B cell (primary cell): ENCODE data around the gene IKZF3. TPM values are rescaled to one million over a fixed set of nuclear protein-coding genes. Genes with fewer than 3 reads are reported as not detected.

Experiments used
- ATAC-seq: fragments of 200-7000 bp; cut with Tn5 transposase; one replicate; pipeline ENCODE4 v1.10.0; 2021; ENCODE audit warnings: low read depth, mild to moderate bottlenecking, moderate number of reproducible peaks, moderate library complexity
- CTCF ChIA-PET: fragments of 350-600 bp; sonication (Branson Sonifier 250); formaldehyde crosslinking; loops from one replicate; lab custom pipeline; 2021; ENCODE audit warnings: antibody characterized with exemption, inconsistent platforms; lab: Charles Lee
- POLR2A ChIA-PET: fragments of 350-600 bp; sonication (Branson Sonifier 250); formaldehyde crosslinking; loops from one replicate; lab custom pipeline; 2021; ENCODE audit warnings: antibody characterized with exemption; lab: Charles Lee
- DNase-seq: peaks from one replicate; pipeline ENCODE4 v3.0.0; 2013
- H2AFZ ChIP-seq: 2 replicates; pipeline ENCODE4 v1.6.1; 2012; ENCODE audit warnings: mild to moderate bottlenecking, low read depth, low read length; ENCODE audit not compliant: insufficient read depth, poor library complexity, severe bottlenecking
- H3K27ac ChIP-seq, 2 donors: 1 replicate in 1 of 2; 2 replicates in 1 of 2; pipeline ENCODE4 v1.5.1; 2012 to 2013; ENCODE audit warnings: low read length in 2 of 2, mild to moderate bottlenecking in 2 of 2, moderate library complexity in 1 of 2
- H3K27me3 ChIP-seq, 4 experiments: fragments of 200-600 bp in 1 of 4; sonication (generic) in 1 of 4; replicated peaks in 1 of 4; 1 replicate in 2 of 4; 2 replicates in 2 of 4; pipeline versions ENCODE4 v1.6.1 to v1.7.0; 2013 to 2016; ENCODE audit warnings: low read length in 3 of 4, mild to moderate bottlenecking in 2 of 4, mixed read lengths in 1 of 4, moderate library complexity in 1 of 4; ENCODE audit not compliant: insufficient read depth in 4 of 4, control insufficient read depth in 3 of 4; ENCODE audit errors: control extremely low read depth in 1 of 4
- H3K36me3 ChIP-seq, 2 experiments: replicated peaks in 1 of 2; 1 replicate in 1 of 2; 2 replicates in 1 of 2; pipeline versions ENCODE4 v1.6.1 to v1.7.1; 2013; ENCODE audit warnings: low read length in 1 of 2; ENCODE audit not compliant: insufficient read depth in 2 of 2, control insufficient read depth in 1 of 2; ENCODE audit errors: control extremely low read depth in 1 of 2, extremely low read depth in 1 of 2
- H3K4me1 ChIP-seq, 2 donors: fragments of 200-600 bp in 1 of 2; sonication (generic) in 1 of 2; 1 replicate in 1 of 2; 2 replicates in 1 of 2; pipeline versions ENCODE4 v1.5.1 to v1.6.1; 2013 to 2017; ENCODE audit warnings: low read length in 2 of 2; ENCODE audit not compliant: control insufficient read depth in 2 of 2, insufficient read depth in 2 of 2
- H3K4me2 ChIP-seq: replicated peaks from 2 replicates; pipeline ENCODE3; 2012; ENCODE audit warnings: mild to moderate bottlenecking, low read depth, low read length; ENCODE audit not compliant: poor library complexity, severe bottlenecking
- H3K4me3 ChIP-seq, 5 experiments: fragments of 200-600 bp in 1 of 5; sonication (generic) in 1 of 5; 1 replicate in 3 of 5; 2 replicates in 2 of 5; pipeline versions ENCODE4 v1.5.1 to v1.7.0; 2011 to 2016; ENCODE audit warnings: low read length in 4 of 5, mild to moderate bottlenecking in 4 of 5, low read depth in 2 of 5, control low read depth in 1 of 5, moderate library complexity in 1 of 5; ENCODE audit not compliant: insufficient read depth in 1 of 5; ENCODE audit errors: control extremely low read depth in 1 of 5, extremely low read depth in 1 of 5
- H3K79me2 ChIP-seq: fragments of 200-600 bp; sonication (generic); one replicate; pipeline ENCODE4 v1.6.0; 2016; ENCODE audit warnings: low read length; ENCODE audit not compliant: control insufficient read depth, insufficient read depth
- H3K9ac ChIP-seq: fragments of 200-600 bp; sonication (generic); 2 replicates; pipeline ENCODE4 v1.6.1; 2017; ENCODE audit warnings: mild to moderate bottlenecking, low read length, moderate library complexity
- H3K9me3 ChIP-seq, 3 donors: one replicate each; pipeline versions ENCODE4 v1.6.1 to v1.7.1; 2013; ENCODE audit warnings: low read length in 2 of 3; ENCODE audit not compliant: control insufficient read depth in 2 of 3, insufficient read depth in 1 of 3; ENCODE audit errors: control extremely low read depth in 1 of 3
- H4K20me1 ChIP-seq: 2 replicates; pipeline ENCODE4 v1.6.0; 2012; ENCODE audit warnings: mild to moderate bottlenecking, low read length; ENCODE audit not compliant: insufficient read depth, control insufficient read depth, poor library complexity, severe bottlenecking
- H3K27ac Mint-ChIP-seq: one replicate; pipeline ENCODE4 v1.8.0; 2021; ENCODE audit warnings: mixed read lengths
- H3K27me3 Mint-ChIP-seq: one replicate; pipeline ENCODE4 v1.8.0; 2021; ENCODE audit warnings: mixed read lengths
- H3K4me1 Mint-ChIP-seq: one replicate; pipeline ENCODE4 v1.8.0; 2021; ENCODE audit warnings: mixed read lengths
- H3K4me3 Mint-ChIP-seq: one replicate; pipeline ENCODE4 v1.8.0; 2021; ENCODE audit warnings: mixed read lengths
- H3K9me3 Mint-ChIP-seq: one replicate; pipeline ENCODE4 v1.8.0; 2022; ENCODE audit warnings: mixed read lengths; ENCODE audit not compliant: insufficient read depth
- EZH2 ChIP-seq: IDR thresholded peaks from 2 replicates; pipeline ENCODE4 v1.6.1; 2012; ENCODE audit warnings: borderline replicate concordance, low read depth, mild to moderate bottlenecking, moderate library complexity, low read length; ENCODE audit not compliant: insufficient read depth, poor library complexity, severe bottlenecking
- WGBS: methylation state at CpG from one replicate; pipeline ENCODE4 v1.1.5; 2013; ENCODE audit warnings: missing lambda C conversion rate; ENCODE audit not compliant: insufficient coverage; 5-methylcytosine and 5-hydroxymethylcytosine counted together
- intact Hi-C: fragments of 100-400 bp; cut with micrococcal nuclease; formaldehyde crosslinking; loops from one replicate; pipeline ENCODE4 v1.10.0; 2022
- polyA plus RNA-seq: library from polyadenylated mRNA; depleted of rRNA; stranded (reverse); fragments of >200 nt; gene quantifications from 2 replicates; pipeline ENCODE4 v1.2.3, GENCODE V29; 2012
- total RNA-seq, 2 donors: library from RNA; stranded (reverse); fragments of 120-200 nt in 1 of 2; gene quantifications; 1 replicate in 1 of 2; 2 replicates in 1 of 2; pipeline versions ENCODE4 v1.2.3 to v1.2.4, GENCODE V29; 2013 to 2022
- TF ChIP-seq, protein P1 (sequence below): fragments of 200-600 bp; IDR thresholded peaks from one replicate; pipeline ENCODE4 v1.8.0; 2022; ENCODE audit warnings: antibody characterized with exemption, mild to moderate bottlenecking

The IKZF3 gene
- total and polyA plus RNA-seq, 2 donors (not counting 1 experiment from before 2014, with no cell fraction given): 63.0 to 178 TPM

DNA sequence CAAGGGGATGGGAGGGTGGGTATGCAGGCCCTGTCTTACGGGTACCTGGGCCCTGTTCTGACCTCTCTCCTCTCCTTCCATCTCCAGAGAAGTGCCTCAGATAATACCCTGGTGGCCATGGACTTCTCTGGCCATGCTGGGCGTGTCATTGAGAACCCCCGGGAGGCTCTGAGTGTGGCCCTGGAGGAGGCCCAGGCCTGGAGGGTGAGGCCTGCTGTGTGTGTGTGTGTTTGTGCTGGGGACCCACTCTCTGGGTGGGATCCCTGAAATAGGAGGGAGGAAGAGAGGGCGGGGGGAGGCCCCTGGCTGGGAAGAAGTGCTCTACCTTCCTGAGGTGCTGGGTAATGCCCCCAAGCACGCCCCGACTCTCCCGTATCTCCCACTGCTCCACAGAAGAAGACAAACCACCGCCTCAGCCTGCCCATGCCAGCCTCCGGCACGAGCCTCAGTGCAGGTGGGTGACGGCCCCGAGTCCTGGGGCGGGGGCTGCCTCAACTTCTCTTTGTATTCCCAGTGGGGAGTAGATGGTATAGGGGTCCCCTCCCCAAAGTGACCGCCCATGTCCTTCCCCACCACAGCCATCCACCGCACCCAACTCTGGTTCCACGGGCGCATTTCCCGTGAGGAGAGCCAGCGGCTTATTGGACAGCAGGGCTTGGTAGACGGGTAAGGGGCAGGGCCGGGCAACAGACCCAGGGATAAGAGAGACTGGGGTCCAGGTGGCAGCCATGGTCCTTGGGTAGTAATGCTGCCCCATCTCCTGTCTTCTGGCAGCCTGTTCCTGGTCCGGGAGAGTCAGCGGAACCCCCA is 118.6 kb downstream of the IKZF3 start:
- no peaks in the 10 kb centered on the region for H3K79me2 ChIP-seq
- H3K36me3 ChIP-seq: no peaks in the 10 kb centered on the region
- POLR2A ChIA-PET: no interaction called here
- peaks cover 0 to 3% (median 0%) of the 10 kb centered on the region in 4 experiments for H3K27me3 ChIP-seq
- no peak overlapping the region for H3K27ac ChIP-seq
- H3K4me1 Mint-ChIP-seq: peaks cover 3% of the 10 kb centered on the region
- no peak overlapping the region for H3K27ac Mint-ChIP-seq
- no peaks in the 10 kb centered on the region for H4K20me1 ChIP-seq
- ATAC-seq: no peak
- DNase-seq: no peak
- no peak overlapping the region for H2AFZ ChIP-seq
- TF ChIP-seq, protein P1, sequence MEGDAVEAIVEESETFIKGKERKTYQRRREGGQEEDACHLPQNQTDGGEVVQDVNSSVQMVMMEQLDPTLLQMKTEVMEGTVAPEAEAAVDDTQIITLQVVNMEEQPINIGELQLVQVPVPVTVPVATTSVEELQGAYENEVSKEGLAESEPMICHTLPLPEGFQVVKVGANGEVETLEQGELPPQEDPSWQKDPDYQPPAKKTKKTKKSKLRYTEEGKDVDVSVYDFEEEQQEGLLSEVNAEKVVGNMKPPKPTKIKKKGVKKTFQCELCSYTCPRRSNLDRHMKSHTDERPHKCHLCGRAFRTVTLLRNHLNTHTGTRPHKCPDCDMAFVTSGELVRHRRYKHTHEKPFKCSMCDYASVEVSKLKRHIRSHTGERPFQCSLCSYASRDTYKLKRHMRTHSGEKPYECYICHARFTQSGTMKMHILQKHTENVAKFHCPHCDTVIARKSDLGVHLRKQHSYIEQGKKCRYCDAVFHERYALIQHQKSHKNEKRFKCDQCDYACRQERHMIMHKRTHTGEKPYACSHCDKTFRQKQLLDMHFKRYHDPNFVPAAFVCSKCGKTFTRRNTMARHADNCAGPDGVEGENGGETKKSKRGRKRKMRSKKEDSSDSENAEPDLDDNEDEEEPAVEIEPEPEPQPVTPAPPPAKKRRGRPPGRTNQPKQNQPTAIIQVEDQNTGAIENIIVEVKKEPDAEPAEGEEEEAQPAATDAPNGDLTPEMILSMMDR: no peak
- no peak for TF ChIP-seq EZH2
- intact Hi-C loops: no loop called here
- H3K4me2 ChIP-seq: no peak overlapping the region
- no peak overlapping the region for H3K4me3 Mint-ChIP-seq
- peaks cover 4% of the 10 kb centered on the region for H3K27me3 Mint-ChIP-seq
- CTCF ChIA-PET: no interaction called here
- H3K4me1 ChIP-seq: peaks cover 2 to 3% of the 10 kb centered on the region in 2 donors
- 95% methylated on average over 11 of the region's 23 CpGs for whole genome bisulfite sequencing
- no peaks in the 10 kb centered on the region for H3K9me3 Mint-ChIP-seq
- H3K4me3 ChIP-seq: no peak overlapping the region
- peaks cover 0 to 6% (median 0%) of the 10 kb centered on the region in 3 donors for H3K9me3 ChIP-seq
- H3K9ac ChIP-seq: no peak overlapping the region

DNA sequence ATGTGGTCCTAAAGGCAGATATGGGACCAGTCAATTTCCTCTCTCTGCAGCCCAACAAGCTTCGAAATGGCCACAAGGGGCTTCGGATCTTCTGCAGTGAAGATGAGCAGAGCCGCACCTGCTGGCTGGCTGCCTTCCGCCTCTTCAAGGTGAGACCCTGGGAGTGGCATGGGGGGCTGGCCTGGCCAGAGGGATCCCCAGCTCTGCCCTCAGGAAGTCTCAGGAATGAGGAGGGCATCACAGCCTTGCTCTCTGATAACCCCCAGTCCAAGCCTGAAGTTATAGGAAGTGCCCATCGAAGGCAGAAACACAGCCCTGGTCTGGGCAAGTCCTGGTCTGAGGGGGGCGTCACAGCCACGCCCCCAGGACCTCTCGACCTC is 119.3 kb downstream of the IKZF3 start:
- WGBS: 87% methylated on average over 7 of the region's 8 CpGs
- Histone ChIP-seq H2AFZ (no peak overlapping the region), H3K9me3 (no peaks in the 10 kb centered on the region), H3K27ac (no peak overlapping the region), H4K20me1 (no peaks in the 10 kb centered on the region), H3K4me3 (no peak overlapping the region), H3K79me2 (no peaks in the 10 kb centered on the region), H3K4me1 (peaks cover 7 to 10% of the 10 kb centered on the region in 2 donors), H3K9ac (no peak overlapping the region), H3K27me3 (peaks cover 0 to 11% (median 0%) of the 10 kb centered on the region in 4 experiments), H3K36me3 (no peaks in the 10 kb centered on the region), H3K4me2 (no peak overlapping the region)
- peaks cover 8% of the 10 kb centered on the region for H3K27me3 Mint-ChIP-seq
- no peak overlapping the region for H3K27ac Mint-ChIP-seq
- ATAC-seq: peak; percentile 7
- no peak for DNase-seq
- H3K9me3 Mint-ChIP-seq: no peaks in the 10 kb centered on the region
- H3K4me3 Mint-ChIP-seq: no peak overlapping the region
- ChIA-PET CTCF (interaction anchor here (1.2 kb wide), 1 partner anchor 15 kb away, joined by 4 read pairs; no protein-coding TSS in a partner anchor), POLR2A (interaction anchor here (0.5 kb wide), 1 partner anchor 381 kb away, joined by 8 read pairs; no protein-coding TSS in a partner anchor)
- intact Hi-C loops: no loop called here
- H3K4me1 Mint-ChIP-seq: peaks cover 10% of the 10 kb centered on the region
- TF ChIP-seq, protein P1: no peak
- no peak for TF ChIP-seq EZH2
